H1 (cell line): ENCODE data around the gene LBP. TPM values are rescaled to one million over a fixed set of nuclear protein-coding genes. Genes with fewer than 3 reads are reported as not detected.

ENCODE experiments used
- CTCF ChIA-PET: fragments of 300-600 bp; sonication (Branson Sonifier 250); formaldehyde crosslinking; loops from one replicate; lab custom pipeline; 2021; ENCODE audit not compliant: partially characterized antibody; lab: Charles Lee
- POLR2A ChIA-PET: fragments of 300-600 bp; sonication (Branson Sonifier 250); formaldehyde crosslinking; loops from one replicate; lab custom pipeline; 2021; ENCODE audit warnings: inconsistent platforms; ENCODE audit not compliant: partially characterized antibody; lab: Charles Lee
- DNase-seq, 2 experiments: peaks; one replicate each; pipeline versions ENCODE4 v3.0.0 to v3.0.0-alpha.2; 2010 to 2022; ENCODE audit warnings: low spot score in 2 of 2, low read depth in 1 of 2, mixed read lengths in 1 of 2
- FAIRE-seq: peaks from 2 replicates; lab custom pipeline; 2011; peaks lifted over from hg19 to GRCh38; lab: Jason Lieb, UNC
- H2AFZ ChIP-seq: 2 replicates; pipeline ENCODE4 v1.8.1; 2012; ENCODE audit warnings: low read length, inconsistent platforms
- H2AK5ac ChIP-seq: 2 replicates; pipeline ENCODE4 v1.6.1; 2013; ENCODE audit warnings: low read depth, low read length
- H2BK120ac ChIP-seq: replicated peaks from 2 replicates; pipeline ENCODE3; 2013; ENCODE audit warnings: low read depth, low read length, inconsistent platforms
- H2BK12ac ChIP-seq: 2 replicates; pipeline ENCODE4 v1.6.1; 2013; ENCODE audit warnings: low read depth, low read length
- H2BK15ac ChIP-seq: 2 replicates; pipeline ENCODE4 v1.6.1; 2013; ENCODE audit warnings: low read length
- H2BK20ac ChIP-seq: 2 replicates; pipeline ENCODE4 v1.6.1; 2013; ENCODE audit warnings: low read length
- H2BK5ac ChIP-seq: 2 replicates; pipeline ENCODE4 v1.6.1; 2013; ENCODE audit warnings: low read depth, low read length
- H3K14ac ChIP-seq: 2 replicates; pipeline ENCODE4 v1.6.1; 2013; ENCODE audit warnings: inconsistent platforms; ENCODE audit not compliant: insufficient read length
- H3K18ac ChIP-seq: 2 replicates; pipeline ENCODE4 v1.6.1; 2013; ENCODE audit warnings: low read length; ENCODE audit errors: extremely low read depth
- H3K23ac ChIP-seq: 2 replicates; pipeline ENCODE4 v1.6.1; 2013; ENCODE audit warnings: inconsistent platforms; ENCODE audit not compliant: insufficient read length
- H3K23me2 ChIP-seq: 2 replicates; pipeline ENCODE4 v1.6.1; 2013; ENCODE audit warnings: low read depth, low read length
- H3K27ac ChIP-seq: 2 replicates; pipeline ENCODE4 v1.6.1; 2011; ENCODE audit warnings: low read depth, low read length, inconsistent platforms
- H3K27me3 ChIP-seq, 4 experiments: replicated peaks in 1 of 4; 1 replicate in 1 of 4; 2 replicates in 3 of 4; pipeline versions ENCODE4 v1.6.1 to v1.8.1; 2011 to 2013; ENCODE audit warnings: low read length in 3 of 4, mild to moderate bottlenecking in 3 of 4, inconsistent platforms in 2 of 4, mixed read lengths in 2 of 4, moderate library complexity in 1 of 4; ENCODE audit not compliant: control insufficient read depth in 3 of 4, insufficient read depth in 3 of 4; ENCODE audit errors: extremely low read depth in 1 of 4
- H3K36me3 ChIP-seq, 4 experiments: 2 replicates each; pipeline versions ENCODE4 v1.6.1 to v1.8.1; 2011 to 2013; ENCODE audit warnings: mild to moderate bottlenecking in 4 of 4, low read length in 3 of 4, moderate library complexity in 2 of 4, control low read depth in 1 of 4, inconsistent platforms in 1 of 4; ENCODE audit not compliant: insufficient read depth in 4 of 4, control insufficient read depth in 2 of 4
- H3K4ac ChIP-seq: replicated peaks from 2 replicates; pipeline ENCODE3; 2013; ENCODE audit warnings: low read length, low read depth, mixed read lengths, inconsistent platforms; ENCODE audit not compliant: insufficient read length
- H3K4me1 ChIP-seq, 4 experiments: replicated peaks in 1 of 4; 1 replicate in 1 of 4; 2 replicates in 3 of 4; pipeline versions ENCODE4 v1.6.1 to v1.8.1; 2011 to 2013; ENCODE audit warnings: low read length in 3 of 4, inconsistent platforms in 2 of 4, mixed read lengths in 1 of 4; ENCODE audit not compliant: insufficient read depth in 4 of 4, control insufficient read depth in 3 of 4
- H3K4me2 ChIP-seq, 2 experiments: 2 replicates each; pipeline versions ENCODE4 v1.6.1 to v1.8.1; 2011 to 2013; ENCODE audit warnings: low read depth in 2 of 2, low read length in 2 of 2, control low read depth in 1 of 2, inconsistent platforms in 1 of 2, mild to moderate bottlenecking in 1 of 2; ENCODE audit not compliant: insufficient read depth in 1 of 2
- H3K4me3 ChIP-seq, 4 experiments: fragments of 200-600, 300-600 bp in 1 of 4; sonication (generic), shearing (Covaris generic), sonication (Bioruptor Twin) in 1 of 4; 2 replicates each; pipeline versions ENCODE4 v1.5.1 to v1.8.1; 2011 to 2016; ENCODE audit warnings: low read length in 4 of 4, low read depth in 3 of 4, control low read depth in 2 of 4, inconsistent platforms in 2 of 4, mild to moderate bottlenecking in 2 of 4, mixed read lengths in 1 of 4, moderate library complexity in 1 of 4; ENCODE audit not compliant: insufficient read depth in 2 of 4; ENCODE audit errors: extremely low read depth in 1 of 4
- H3K56ac ChIP-seq: replicated peaks from 2 replicates; pipeline ENCODE3; 2013; ENCODE audit warnings: low read depth, mild to moderate bottlenecking, mixed read lengths, low read length, inconsistent platforms; ENCODE audit not compliant: insufficient read length
- H3K79me1 ChIP-seq: 2 replicates; pipeline ENCODE4 v1.6.1; 2013; ENCODE audit warnings: low read depth, low read length, control low read depth
- H3K79me2 ChIP-seq, 2 experiments: 2 replicates each; pipeline versions ENCODE4 v1.6.1 to v1.8.1; 2012 to 2013; ENCODE audit warnings: low read length in 2 of 2, mild to moderate bottlenecking in 2 of 2, inconsistent platforms in 1 of 2; ENCODE audit not compliant: insufficient read depth in 2 of 2, control insufficient read depth in 1 of 2
- H3K9ac ChIP-seq, 4 experiments: replicated peaks in 1 of 4; 1 replicate in 1 of 4; 2 replicates in 3 of 4; pipeline versions ENCODE4 v1.6.1 to v1.8.1; 2011 to 2013; ENCODE audit warnings: low read depth in 3 of 4, low read length in 3 of 4, control low read depth in 2 of 4, mild to moderate bottlenecking in 2 of 4, moderate library complexity in 2 of 4, inconsistent platforms in 1 of 4; ENCODE audit errors: extremely low read depth in 1 of 4
- H3K9me3 ChIP-seq, 2 experiments: 2 replicates each; pipeline versions ENCODE4 v1.6.1 to v1.8.1; 2012 to 2013; ENCODE audit warnings: mild to moderate bottlenecking in 2 of 2, moderate library complexity in 2 of 2, control low read depth in 1 of 2, inconsistent platforms in 1 of 2, low read depth in 1 of 2, low read length in 1 of 2, mixed read lengths in 1 of 2; ENCODE audit not compliant: insufficient read depth in 2 of 2
- H4K20me1 ChIP-seq, 2 experiments: replicated peaks in 1 of 2; 2 replicates each; pipeline versions ENCODE3 to v1.8.1; 2011 to 2013; ENCODE audit warnings: inconsistent platforms in 2 of 2, low read length in 2 of 2, mild to moderate bottlenecking in 1 of 2; ENCODE audit not compliant: insufficient read depth in 2 of 2, control insufficient read depth in 1 of 2
- H4K5ac ChIP-seq: 2 replicates; pipeline ENCODE4 v1.6.1; 2013; ENCODE audit warnings: low read length, low read depth, mixed read lengths, inconsistent platforms; ENCODE audit not compliant: insufficient read length
- H4K8ac ChIP-seq: 2 replicates; pipeline ENCODE4 v1.8.0; 2013; ENCODE audit warnings: mild to moderate bottlenecking, moderate library complexity, low read length, inconsistent platforms; ENCODE audit not compliant: insufficient read depth; ENCODE audit errors: extremely low read depth
- H4K91ac ChIP-seq: replicated peaks from 2 replicates; pipeline ENCODE3; 2013; ENCODE audit warnings: low read length, mixed read lengths, inconsistent platforms; ENCODE audit not compliant: insufficient read length
- BACH1 ChIP-seq: IDR thresholded peaks from 2 replicates; pipeline ENCODE4 v1.6.1; 2012; ENCODE audit warnings: low read length, improper control_type of control experiment
- BCL11A ChIP-seq, 2 experiments: IDR thresholded peaks; one replicate each; pipeline ENCODE4 v1.6.1; 2011; ENCODE audit warnings: low read depth in 2 of 2, low read length in 2 of 2, mild to moderate bottlenecking in 2 of 2
- CTBP2 ChIP-seq: IDR thresholded peaks from 2 replicates; pipeline ENCODE4 v1.7.0; 2011; ENCODE audit warnings: borderline replicate concordance, mild to moderate bottlenecking, moderate library complexity, mixed read lengths, low read length; ENCODE audit not compliant: insufficient read depth, insufficient read length
- JUN ChIP-seq: IDR thresholded peaks from 2 replicates; pipeline ENCODE4 v1.6.1; 2011; ENCODE audit warnings: low read depth, mild to moderate bottlenecking, improper control_type of control experiment, low read length
- SIX5 ChIP-seq: IDR thresholded peaks from 2 replicates; pipeline ENCODE4 v1.6.1; 2011; ENCODE audit warnings: mild to moderate bottlenecking, low read depth, low read length
- SP1 ChIP-seq: IDR thresholded peaks from 2 replicates; pipeline ENCODE4 v1.6.1; 2011; ENCODE audit warnings: low read depth, low read length
- TBP ChIP-seq: IDR thresholded peaks from 2 replicates; pipeline ENCODE4 v1.6.1; 2011; ENCODE audit warnings: low read depth, low read length, improper control_type of control experiment
- WGBS, 2 experiments: shearing (Covaris generic) in 1 of 2; methylation state at CpG; one replicate each; pipeline versions ENCODE4 v1.1.6 to v1.1.7; 2013 to 2015; ENCODE audit warnings: low lambda C conversion rate in 2 of 2, mixed read lengths in 2 of 2, inconsistent platforms in 1 of 2, low coverage in 1 of 2, missing lambda C conversion rate in 1 of 2; ENCODE audit not compliant: insufficient replicate concordance in 2 of 2, insufficient coverage in 1 of 2, insufficient read length in 1 of 2; ENCODE audit errors: extremely low coverage in 1 of 2, missing lambda C conversion rate in 1 of 2; 5-methylcytosine and 5-hydroxymethylcytosine counted together
- polyA plus RNA-seq, 7 experiments: library from polyadenylated mRNA; depleted of rRNA in 3 of 7; stranded (reverse) in 5 of 7; unstranded in 2 of 7; fragments of >200 nt in 5 of 7; fragments of 200-250 nt in 2 of 7; gene quantifications; 1 replicate in 5 of 7; 2 replicates in 1 of 7; 4 replicates in 1 of 7; pipeline versions ENCODE4 v1.2.1 to v1.2.3, GENCODE V29; 2011 to 2013; ENCODE audit warnings: missing spikeins in 2 of 7, mixed read lengths in 2 of 7
- total RNA-seq: library from RNA; stranded (reverse); fragmentation: NEBNext Ultra II Directional; extraction: Animal tissue kit (Norgen Biotek cat#: 25700); gene quantifications from 2 replicates; pipeline ENCODE4 v1.2.1, GENCODE V29; 2021
- TF ChIP-seq, protein P1 (sequence below): IDR thresholded peaks from 2 replicates; pipeline ENCODE4 v1.6.1; 2012; ENCODE audit warnings: inconsistent platforms

LBP gene
- total and polyA plus RNA-seq, 2 of the 8 experiments (the other 6 are each of a cell fraction or from before 2014, with no cell fraction given): 0.60 to 0.63 TPM

DNA sequence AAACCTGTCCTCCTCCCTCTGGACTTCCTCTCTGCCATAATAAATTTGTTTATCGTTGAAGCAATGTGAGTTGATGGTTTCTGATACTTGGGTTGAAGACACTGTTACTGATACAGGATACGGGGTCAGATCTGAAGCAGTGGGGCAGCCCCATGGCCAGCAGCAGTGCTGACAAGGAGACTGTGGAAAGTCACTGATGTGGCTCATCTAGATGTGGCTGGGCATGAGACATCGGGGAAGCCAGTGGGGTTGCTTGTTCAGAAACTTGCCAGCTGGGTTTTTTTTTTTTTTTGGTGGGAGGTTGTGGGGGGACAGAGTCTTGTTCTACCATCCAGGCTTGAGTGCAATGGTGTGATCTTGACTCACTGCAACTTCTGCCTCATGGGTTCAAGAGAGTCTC lies 45.0 kb upstream of the LBP start:
- H3K4me2 ChIP-seq: no peak overlapping the region
- ChIA-PET POLR2A (no interaction called here), CTCF (interaction anchor here (0.6 to 5.7 kb wide), 6 partner anchors 10 to 94 kb away, joined by 3 to 47 read pairs (median 5); no protein-coding TSS in a partner anchor)
- H3K23me2 ChIP-seq: no peaks in the 10 kb centered on the region
- no peaks in the 10 kb centered on the region for H3K9me3 ChIP-seq
- TF ChIP-seq SP1 (no peak), JUN (no peak), BCL11A (IDR thresholded peaks at IDR 0.05; ENCODE audit: low read depth in 2 of 2, low read length in 2 of 2) (no peak), BACH1 (no peak), TBP (no peak), CTBP2 (no peak), SIX5 (no peak)
- TF ChIP-seq, protein P1, sequence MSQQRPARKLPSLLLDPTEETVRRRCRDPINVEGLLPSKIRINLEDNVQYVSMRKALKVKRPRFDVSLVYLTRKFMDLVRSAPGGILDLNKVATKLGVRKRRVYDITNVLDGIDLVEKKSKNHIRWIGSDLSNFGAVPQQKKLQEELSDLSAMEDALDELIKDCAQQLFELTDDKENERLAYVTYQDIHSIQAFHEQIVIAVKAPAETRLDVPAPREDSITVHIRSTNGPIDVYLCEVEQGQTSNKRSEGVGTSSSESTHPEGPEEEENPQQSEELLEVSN: no peak
- DNase-seq (no peak), FAIRE-seq (no peak)
- H2BK5ac ChIP-seq: no peak overlapping the region
- H3K23ac ChIP-seq: no peak overlapping the region
- H3K14ac ChIP-seq: no peak overlapping the region
- no peak overlapping the region for H3K56ac ChIP-seq
- H4K5ac ChIP-seq: no peak overlapping the region
- H2BK120ac ChIP-seq: no peak overlapping the region
- H4K20me1 ChIP-seq: no peaks in the 10 kb centered on the region
- 96% methylated on average over 3 of the region's 3 CpGs; no CpG with 5 or more reads in 1 of the 2 experiments for WGBS, 2 experiments
- no peak overlapping the region for H3K18ac ChIP-seq
- no peak overlapping the region for H2AFZ ChIP-seq
- no peaks in the 10 kb centered on the region for H3K36me3 ChIP-seq
- H3K4ac ChIP-seq: no peak overlapping the region
- H3K27ac ChIP-seq: no peak overlapping the region
- H2BK20ac ChIP-seq: no peak overlapping the region
- H3K27me3 ChIP-seq: no peaks in the 10 kb centered on the region; a peak in 1 of 7 replicates
- H2AK5ac ChIP-seq: no peak overlapping the region
- no peak overlapping the region for H3K9ac ChIP-seq
- no peak overlapping the region for H3K4me3 ChIP-seq
- no peak overlapping the region for H2BK12ac ChIP-seq
- H2BK15ac ChIP-seq: no peak overlapping the region
- H3K4me1 ChIP-seq: peaks cover 0 to 11% (median 5%) of the 10 kb centered on the region in 4 experiments; a peak in 4 of 7 replicates
- no peaks in the 10 kb centered on the region for H3K79me2 ChIP-seq
- no peak overlapping the region for H4K91ac ChIP-seq
- H4K8ac ChIP-seq: no peak overlapping the region
- H3K79me1 ChIP-seq: no peaks in the 10 kb centered on the region
